ENCODE measurements around the gene ELMOD3.
"Not testable (repeated sequence)": the region's sequence is repeated elsewhere in the genome, so short reads cannot be mapped to it uniquely, and the experiment has no call there.

Gene ELMOD3

DNA sequence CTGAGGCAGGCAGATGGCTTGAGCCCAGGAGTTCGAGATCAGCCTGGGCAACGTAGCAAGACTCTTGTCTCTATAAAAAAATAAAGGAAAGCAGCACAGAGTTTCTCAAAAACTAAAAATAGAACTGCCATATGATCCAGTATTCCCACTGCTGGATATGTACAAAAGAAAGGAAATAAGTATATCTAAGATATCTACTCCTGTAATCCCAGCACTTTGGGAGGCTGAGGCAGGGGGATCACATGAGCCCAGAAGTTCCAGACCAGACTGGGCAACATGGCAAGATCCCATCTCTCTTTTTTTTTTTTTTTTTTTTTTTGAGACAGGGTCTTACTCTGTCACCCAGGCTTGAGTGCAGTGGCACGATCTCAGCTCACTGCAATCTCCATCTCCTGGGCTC, 24.9 kb upstream of the ELMOD3 start:
- DNase-seq, result not testable (repeated sequence)

- no peak for DNase-seq
Measured at GRCh38 chr2:85330839-85331636, 23.5 kb upstream of the ELMOD3 start.

DNA sequence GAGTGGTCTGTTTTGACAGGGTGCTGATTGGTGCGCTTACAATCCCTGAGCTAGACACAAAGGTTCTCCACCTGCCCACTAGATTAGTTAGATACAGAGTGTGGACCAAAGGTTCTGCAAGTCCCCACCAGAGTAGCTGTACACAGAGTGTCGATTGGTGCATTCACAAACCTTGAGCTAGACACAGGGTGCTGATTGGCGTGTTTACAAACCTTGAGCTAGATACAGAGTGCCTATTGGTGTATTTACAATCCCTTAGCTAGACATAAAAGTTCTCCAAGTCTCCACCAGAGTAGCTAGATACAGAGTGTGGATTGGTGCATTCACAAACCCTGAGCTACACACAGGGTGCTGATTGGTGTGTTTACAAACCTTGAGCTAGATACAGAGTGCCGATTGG, 20.7 kb upstream of the ELMOD3 start:
- DNase-seq, result not testable (repeated sequence)

- no peak for DNase-seq
Measured at GRCh38 chr2:85334928-85335327, 19.6 kb upstream of the ELMOD3 start.

- no peak for DNase-seq
Measured at GRCh38 chr2:85340034-85340892, 14.3 kb upstream of the ELMOD3 start.

- no peak for DNase-seq
Measured at GRCh38 chr2:85341269-85342029, 13.1 kb upstream of the ELMOD3 start.

- DNase-seq, result no peak
Measured at GRCh38 chr2:85342156-85342555, 12.4 kb upstream of the ELMOD3 start.

- not testable (repeated sequence) for DNase-seq
Measured at GRCh38 chr2:85343207-85343895, 11.2 kb upstream of the ELMOD3 start.

DNA sequence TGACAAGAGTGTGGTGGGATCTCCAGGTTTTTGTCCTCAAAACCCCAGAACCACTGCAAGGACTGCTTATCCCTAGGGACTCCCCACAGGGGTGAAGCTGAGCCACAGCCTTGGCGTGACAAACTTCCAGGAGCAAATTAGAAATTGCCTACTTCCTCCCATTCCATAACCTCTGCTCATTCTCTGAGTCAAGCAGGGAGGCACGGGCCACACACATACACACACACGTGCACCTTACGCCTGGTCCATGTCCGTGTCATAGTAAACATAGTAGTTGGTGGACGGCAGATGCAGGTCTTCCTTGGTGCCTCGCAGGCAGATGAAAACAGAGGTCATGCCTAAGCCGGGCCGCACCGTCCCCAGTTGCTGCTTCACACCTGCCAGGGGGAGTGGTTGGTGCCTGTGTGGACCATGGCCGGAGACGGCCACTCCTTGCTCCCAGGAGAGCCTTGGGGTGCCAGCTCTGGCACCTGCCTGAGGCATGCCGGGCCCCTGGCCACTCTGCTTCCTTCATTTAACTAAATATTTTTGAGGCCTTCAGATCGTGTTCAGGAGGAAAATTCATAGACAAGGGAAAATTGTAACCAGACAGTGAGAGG, 10.1 kb upstream of the ELMOD3 start:
- no peak for DNase-seq

DNA sequence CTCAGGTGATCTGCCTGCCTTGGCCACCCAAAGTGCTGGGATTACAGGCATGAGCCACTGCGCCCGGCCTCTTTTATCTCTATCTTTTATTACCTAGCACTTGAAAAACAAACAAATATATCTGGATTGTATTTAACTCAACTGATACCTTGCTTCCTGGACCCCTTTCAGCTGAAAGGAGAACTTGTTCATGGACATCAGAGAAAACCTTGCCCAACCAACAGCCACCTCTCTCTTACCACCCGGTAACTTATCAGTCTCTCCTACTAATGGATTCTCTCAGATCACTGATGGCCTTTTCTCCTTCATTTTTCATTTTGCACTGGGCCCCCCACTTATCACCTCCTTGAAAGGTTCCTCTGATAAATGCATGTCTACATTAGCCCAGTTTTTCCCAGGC, 7.0 kb upstream of the ELMOD3 start:
- no peak for DNase-seq

DNA sequence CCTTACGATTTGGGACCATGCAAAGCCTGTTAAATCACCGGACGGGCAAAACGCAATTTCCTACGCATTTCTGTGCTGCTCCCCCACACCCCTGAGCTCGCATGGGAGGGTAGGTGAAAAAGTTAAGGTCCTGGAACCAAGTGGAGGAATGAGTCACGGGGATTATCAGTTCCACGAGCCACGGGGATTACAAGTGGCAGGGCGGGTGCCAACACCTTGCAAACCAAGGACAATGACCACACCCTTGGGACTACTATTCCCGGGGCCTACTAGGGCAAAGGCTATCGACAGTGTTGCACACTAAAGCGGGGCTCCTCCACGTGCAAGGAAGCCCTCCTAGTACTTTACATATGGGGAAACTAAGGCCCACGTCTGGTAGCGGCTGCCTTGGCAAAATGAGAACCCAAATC, 688 bp upstream of the ELMOD3 start:
- no peak for DNase-seq

DNA sequence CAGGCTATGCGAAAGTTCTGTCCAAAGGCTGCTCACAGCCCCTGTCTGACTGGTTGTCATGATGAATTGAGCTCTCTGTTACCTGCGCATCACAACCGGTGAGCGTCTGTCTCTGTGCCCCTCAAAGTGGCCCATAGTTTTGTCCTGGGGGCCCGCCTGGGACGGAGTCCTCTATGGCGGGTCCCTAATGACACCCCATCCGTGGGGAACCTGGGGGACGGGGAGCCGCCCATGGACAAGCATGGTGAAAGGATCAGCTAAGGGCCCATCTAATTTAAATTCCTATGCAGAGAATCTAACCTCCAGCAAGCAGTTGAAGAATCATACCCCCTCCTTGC, 473 bp downstream of the ELMOD3 start:
- DNase-seq, result no peak

DNA sequence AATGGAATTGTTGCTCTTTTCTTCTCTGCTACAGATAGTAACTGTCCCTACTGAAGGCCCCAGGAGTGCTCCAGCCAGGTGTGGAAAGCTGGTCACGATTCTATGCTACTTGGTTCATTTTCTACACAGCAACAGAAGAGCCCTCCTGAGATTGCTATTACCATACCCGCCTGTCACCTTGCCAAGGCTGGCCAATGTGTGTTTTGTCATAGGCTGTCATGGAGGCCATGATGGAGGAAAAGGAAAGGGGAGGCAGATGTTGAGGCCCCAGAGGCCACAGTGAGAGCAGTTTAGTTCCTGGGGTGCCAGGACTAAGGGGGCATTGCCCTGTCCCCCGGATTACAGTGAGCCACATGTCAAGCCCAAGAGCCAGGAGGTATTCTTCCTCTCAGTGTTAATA, 952 bp downstream of the ELMOD3 start:
- no peak for DNase-seq

DNA sequence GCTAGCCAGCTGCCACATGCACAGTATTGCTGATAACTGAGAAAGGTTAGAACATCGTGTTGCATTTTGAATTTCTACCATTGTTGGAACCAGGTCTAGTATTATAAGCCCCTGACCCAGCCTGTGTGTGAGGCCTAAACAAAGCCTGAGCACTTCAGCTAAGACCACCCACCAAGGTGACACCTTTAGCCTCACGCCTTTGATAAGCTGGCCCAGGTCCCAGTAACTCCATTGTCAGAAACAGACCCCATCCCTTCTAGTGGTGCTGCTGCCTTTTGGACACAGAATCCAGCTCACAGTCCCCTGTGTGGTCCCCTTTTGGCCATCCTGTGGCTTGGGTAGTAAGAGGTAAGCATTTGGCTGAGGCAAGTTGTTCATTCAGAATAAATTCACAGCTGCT, 1.6 kb downstream of the ELMOD3 start:
- no peak for DNase-seq

GRCh38 chr2:85357736-85358135, 3.2 kb downstream of the ELMOD3 start:
- no peak for DNase-seq

DNA sequence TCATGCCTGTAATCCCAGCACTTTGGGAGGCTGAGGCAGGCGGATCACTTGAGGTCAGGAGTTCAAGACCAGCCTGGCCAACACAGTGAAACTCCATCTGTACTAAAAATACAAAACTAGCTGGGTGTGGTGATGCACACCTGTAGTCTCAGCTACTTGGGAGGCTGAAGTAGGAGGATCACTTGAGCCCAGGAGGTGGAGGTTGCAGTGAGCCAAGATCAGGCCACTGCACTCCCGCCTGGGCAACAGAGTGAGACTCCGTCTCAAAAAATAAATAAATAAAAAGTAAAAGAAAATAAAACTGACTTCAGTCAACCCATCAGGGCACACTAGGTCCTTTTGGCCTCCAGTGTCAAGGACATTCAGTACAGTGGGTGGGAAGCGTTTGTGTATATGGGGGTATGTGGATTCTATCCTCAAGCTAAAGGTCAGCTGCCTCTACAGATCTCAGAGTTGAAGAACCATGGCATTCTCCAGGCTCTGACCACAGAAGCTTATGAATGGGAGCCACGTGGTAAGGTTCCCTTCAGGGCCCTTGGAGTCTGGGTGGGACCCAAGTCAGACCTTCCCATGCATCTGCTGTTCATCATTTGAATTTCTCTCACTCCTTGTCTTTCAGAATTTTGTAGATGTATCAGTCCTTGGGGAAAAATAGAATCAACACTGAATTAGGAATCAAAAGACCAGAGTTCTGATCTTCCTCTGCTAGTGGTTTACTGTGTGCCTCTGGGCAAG, 8.3 kb downstream of the ELMOD3 start:
- DNase-seq, result not testable (repeated sequence)

DNA sequence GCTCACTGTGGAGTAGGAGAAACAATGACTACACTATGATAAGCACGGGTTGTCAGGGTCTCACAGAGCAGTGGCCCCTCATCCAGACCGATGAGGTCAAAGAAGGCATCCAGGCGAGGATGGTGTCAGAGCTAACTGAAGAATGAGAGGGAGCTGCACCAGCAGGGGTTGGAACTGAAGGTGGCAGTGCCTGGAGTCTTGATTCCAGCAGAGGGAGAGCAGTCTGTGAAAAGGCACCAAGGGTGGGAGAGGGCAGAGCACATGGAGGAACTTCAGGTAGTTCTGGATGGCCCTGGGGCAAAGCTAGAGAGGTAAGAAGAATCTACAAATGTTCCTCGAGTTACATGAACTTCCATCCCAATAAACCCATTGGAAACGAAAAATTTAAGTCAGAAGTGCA, 12.6 kb downstream of the ELMOD3 start:
- DNase-seq, result no peak

- no peak for DNase-seq
Measured at GRCh38 chr2:85368921-85369320, 14.4 kb downstream of the ELMOD3 start.

- no peak for DNase-seq
Measured at GRCh38 chr2:85369500-85369899, 14.9 kb downstream of the ELMOD3 start.

DNA sequence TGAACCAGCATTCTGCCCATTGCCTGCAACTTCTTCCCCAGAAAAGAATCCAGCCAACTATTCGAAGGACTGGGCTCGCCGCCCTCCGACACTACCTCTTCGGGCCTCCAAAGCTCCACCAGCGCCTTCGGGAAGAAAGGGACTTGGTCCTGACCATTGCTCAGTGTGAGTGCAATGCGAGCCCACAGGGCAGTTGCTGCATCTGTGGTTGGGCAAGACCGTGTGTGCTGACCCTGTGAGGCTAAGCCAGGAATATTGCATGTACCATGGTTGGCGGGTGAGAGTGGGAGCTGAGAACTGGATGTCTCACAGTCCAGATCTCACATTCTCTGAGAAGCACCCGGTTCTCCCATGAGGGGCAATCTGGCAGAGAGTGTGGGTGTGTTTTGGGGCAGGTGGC, 16.5 kb downstream of the ELMOD3 start:
- DNase-seq, result no peak

GRCh38 chr2:85376291-85377065, 21.9 kb downstream of the ELMOD3 start:
- no peak for DNase-seq
